Peyer's patch (tissue), 4 donors: Measurements from ENCODE around the gene GM2A.

Experiments
- POLR2A ChIP-seq, 2 donors: fragments of 450-650 bp; IDR thresholded peaks; one replicate each; pipeline ENCODE4 v1.5.1; 2017; ENCODE audit warnings: antibody characterized with exemption in 2 of 2, mild to moderate bottlenecking in 2 of 2, moderate library complexity in 2 of 2
- TF ChIP-seq, protein P1 (sequence below), 6 experiments: fragments of 450-650 bp in 4 of 6; fragments of 200-600 bp in 2 of 6; sonication (generic) in 1 of 6; IDR thresholded peaks; one replicate each; pipeline ENCODE4 v1.5.1; 2017 to 2019; ENCODE audit warnings: antibody characterized with exemption in 6 of 6, mild to moderate bottlenecking in 3 of 6, moderate library complexity in 1 of 6

DNA sequence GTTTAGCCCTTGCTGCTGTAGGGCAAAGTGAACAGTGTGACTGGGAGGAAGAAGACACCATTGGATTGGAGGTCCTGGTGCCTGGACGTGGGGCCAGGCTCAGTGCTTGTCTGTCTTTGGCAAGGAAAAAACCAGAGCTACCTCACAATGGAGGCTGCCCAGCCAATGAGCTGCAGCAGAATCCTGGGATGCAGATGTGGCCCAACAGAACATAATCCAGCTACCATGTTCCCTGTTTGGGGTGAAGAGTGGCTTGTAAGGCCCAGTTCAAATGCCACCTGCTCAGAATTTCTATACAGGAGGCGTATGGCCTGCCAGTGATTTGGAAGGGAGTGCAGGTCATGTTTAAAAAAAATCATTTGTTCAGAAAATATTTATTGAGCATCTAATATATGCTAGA, 50.7 kb downstream of the GM2A start, which contains the start of gene SLC36A3:
- TF ChIP-seq, protein P1, sequence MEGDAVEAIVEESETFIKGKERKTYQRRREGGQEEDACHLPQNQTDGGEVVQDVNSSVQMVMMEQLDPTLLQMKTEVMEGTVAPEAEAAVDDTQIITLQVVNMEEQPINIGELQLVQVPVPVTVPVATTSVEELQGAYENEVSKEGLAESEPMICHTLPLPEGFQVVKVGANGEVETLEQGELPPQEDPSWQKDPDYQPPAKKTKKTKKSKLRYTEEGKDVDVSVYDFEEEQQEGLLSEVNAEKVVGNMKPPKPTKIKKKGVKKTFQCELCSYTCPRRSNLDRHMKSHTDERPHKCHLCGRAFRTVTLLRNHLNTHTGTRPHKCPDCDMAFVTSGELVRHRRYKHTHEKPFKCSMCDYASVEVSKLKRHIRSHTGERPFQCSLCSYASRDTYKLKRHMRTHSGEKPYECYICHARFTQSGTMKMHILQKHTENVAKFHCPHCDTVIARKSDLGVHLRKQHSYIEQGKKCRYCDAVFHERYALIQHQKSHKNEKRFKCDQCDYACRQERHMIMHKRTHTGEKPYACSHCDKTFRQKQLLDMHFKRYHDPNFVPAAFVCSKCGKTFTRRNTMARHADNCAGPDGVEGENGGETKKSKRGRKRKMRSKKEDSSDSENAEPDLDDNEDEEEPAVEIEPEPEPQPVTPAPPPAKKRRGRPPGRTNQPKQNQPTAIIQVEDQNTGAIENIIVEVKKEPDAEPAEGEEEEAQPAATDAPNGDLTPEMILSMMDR (IDR thresholded peaks at IDR 0.05) = no peak
- no peak for TF ChIP-seq POLR2A (IDR thresholded peaks at IDR 0.05)
